Activated naive CD4-positive, alpha-beta T cell treated with Interleukin-2 at 50 U/mL for 16 hours (primary cell): ENCODE results near the gene DEFB132.

Source experiments
- DNase-seq: peaks from one replicate; pipeline ENCODE4 v3.0.0-alpha.2; 2020

The DEFB132 gene

GRCh38 chr20:297925-298775 lies 40.6 kb downstream of the DEFB132 start:
- DNase-seq: peak; percentile 50

- no peak for DNase-seq
These were observed 41.4 kb downstream of the DEFB132 start for GRCh38 chr20:298776-299391.

- DNase-seq: no peak
These were observed 42.9 kb downstream of the DEFB132 start for GRCh38 chr20:300345-300990.

GRCh38 chr20:301886-302848 lies 44.6 kb downstream of the DEFB132 start:
- no peak for DNase-seq

GRCh38 chr20:305745-306144 lies 48.2 kb downstream of the DEFB132 start:
- DNase-seq: no peak

- no peak for DNase-seq
These were observed 51.0 kb downstream of the DEFB132 start for GRCh38 chr20:308427-309038.

GRCh38 chr20:309306-309840 lies 51.8 kb downstream of the DEFB132 start:
- no peak for DNase-seq

GRCh38 chr20:309841-310644 lies 52.5 kb downstream of the DEFB132 start:
- DNase-seq: peak; percentile 79

GRCh38 chr20:310645-311044 lies 53.1 kb downstream of the DEFB132 start:
- DNase-seq: no peak
